GM19328 (cell line): Measurements from ENCODE around the gene GALNT15.

ENCODE experiments used
- ATAC-seq: cut with Tn5 transposase; IDR thresholded peaks from one replicate; pipeline ENCODE4 v1.9.1; 2021; ENCODE audit warnings: mild to moderate bottlenecking, moderate library complexity; ENCODE audit not compliant: unreplicated experiment

The GALNT15 gene

GRCh38 chr3:16222547-16222946 is 48.1 kb downstream of the GALNT15 start:
- ATAC-seq, result no peak

DNA sequence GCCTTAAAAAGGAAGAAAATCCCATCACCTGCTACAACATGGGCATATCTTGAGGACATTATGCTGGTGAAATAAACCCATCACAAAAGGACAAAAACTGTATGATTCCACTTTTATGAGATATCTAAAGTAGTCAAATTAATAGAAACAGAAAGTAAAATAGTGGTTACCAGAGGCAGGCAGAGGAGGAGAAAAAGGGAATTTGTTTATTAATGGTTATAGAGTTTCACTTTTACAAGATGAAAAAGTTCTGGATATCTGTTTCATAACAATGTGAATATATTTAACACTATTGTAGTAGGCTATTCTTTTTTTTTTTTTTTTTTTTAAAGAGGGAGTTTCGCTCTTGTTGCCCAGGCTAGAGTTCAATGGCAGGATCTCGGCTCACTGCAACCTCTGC is 49.8 kb downstream of the GALNT15 start:
- no peak for ATAC-seq

GRCh38 chr3:16227566-16227965 is 53.1 kb downstream of the GALNT15 start:
- ATAC-seq, result no peak

DNA sequence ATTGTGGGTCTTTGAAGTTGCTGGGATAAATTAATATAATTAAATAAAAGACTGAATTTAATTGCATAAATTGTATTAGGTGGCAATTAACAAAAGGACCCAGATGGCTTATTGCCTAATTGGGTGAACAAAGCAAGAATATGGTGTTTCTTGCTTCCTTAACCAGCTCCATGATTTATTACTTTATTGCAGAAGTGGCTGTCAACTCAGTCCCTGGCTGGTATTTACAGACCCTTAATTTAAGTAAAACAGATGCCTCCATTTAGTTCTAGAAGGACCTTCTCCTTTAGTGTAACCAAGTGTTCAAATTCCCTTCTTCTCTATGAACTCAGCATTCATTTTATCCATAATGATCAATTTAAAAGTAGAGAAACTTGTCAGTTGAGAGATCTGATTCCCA is 55.2 kb downstream of the GALNT15 start:
- no peak for ATAC-seq

GRCh38 chr3:16231983-16232382 is 57.5 kb downstream of the GALNT15 start:
- no peak for ATAC-seq

DNA sequence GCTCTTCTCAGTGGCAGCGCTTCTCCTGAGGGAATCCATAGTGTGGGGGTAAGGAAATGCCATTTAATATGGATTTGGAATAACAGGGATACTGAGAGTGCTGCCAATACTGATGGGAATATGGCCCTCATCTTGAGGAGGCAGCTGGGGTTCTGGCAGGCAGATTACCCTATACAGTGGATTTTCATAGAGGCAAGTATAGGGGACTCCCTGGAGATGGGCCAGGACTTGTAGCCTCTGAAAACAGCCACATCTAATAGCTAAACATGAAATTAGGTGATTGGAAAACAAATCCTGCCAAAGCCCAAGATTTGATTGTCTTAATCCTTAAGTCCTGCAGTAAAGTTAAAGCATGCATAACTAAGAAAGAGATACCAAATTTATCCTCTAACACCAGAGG is 59.3 kb downstream of the GALNT15 start:
- no peak for ATAC-seq

GRCh38 chr3:16234281-16234680 is 59.8 kb downstream of the GALNT15 start:
- no peak for ATAC-seq

- no peak for ATAC-seq
Measured at GRCh38 chr3:16236030-16236639, 61.7 kb downstream of the GALNT15 start.

GRCh38 chr3:16236856-16237393 is 62.4 kb downstream of the GALNT15 start:
- ATAC-seq, result no peak

DNA sequence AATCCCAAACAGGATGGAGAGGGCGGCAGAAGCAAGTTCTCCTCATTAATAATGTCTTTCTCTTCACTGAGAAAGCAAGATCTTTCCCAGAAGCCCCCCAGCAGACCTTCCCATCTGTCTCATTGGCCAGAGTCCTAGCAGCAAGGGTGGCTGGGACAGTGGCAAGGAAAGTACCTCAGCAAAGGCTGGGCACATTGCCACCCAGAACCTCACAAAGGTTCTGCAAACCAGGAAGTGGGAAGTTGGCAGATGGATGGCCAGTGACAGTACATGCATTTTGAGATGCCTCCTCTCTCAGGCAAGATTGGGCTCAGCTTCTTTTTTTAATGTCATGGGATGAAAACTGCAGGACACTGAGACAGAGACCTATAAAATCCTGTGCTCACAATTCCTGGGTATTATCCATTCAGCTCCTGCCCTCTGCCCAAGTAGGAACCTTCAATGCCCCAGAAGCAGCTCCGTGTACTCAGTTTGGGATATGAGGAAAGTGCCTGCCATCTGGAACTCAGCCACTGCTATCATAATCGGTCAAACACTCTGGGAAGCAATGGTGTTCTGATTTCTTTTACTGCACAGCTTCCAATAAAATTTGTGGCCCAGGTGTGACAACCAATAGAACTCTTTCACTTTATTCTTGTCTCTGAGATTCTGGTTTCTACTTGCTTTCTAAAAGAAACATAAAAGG is 64.7 kb downstream of the GALNT15 start:
- ATAC-seq, result no peak

DNA sequence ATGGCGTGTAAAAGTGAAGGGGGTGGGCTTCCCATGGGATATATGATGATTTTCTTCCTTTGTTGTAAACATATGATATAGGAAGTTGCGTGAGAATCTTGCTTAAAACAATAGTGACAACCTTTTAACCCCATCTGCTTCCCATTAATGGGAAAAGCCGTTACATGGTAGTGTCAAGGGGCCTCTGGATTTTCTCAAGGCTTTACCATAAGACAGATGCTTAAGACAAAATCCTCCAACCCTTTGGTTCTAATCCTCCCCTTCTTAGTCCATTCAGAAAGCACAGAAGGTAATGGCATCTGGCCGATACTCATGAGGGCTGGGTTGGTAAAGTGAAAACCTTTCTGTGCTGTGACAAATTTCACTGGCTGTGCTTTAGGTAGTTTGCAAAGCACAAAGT is 65.3 kb downstream of the GALNT15 start:
- no peak for ATAC-seq

DNA sequence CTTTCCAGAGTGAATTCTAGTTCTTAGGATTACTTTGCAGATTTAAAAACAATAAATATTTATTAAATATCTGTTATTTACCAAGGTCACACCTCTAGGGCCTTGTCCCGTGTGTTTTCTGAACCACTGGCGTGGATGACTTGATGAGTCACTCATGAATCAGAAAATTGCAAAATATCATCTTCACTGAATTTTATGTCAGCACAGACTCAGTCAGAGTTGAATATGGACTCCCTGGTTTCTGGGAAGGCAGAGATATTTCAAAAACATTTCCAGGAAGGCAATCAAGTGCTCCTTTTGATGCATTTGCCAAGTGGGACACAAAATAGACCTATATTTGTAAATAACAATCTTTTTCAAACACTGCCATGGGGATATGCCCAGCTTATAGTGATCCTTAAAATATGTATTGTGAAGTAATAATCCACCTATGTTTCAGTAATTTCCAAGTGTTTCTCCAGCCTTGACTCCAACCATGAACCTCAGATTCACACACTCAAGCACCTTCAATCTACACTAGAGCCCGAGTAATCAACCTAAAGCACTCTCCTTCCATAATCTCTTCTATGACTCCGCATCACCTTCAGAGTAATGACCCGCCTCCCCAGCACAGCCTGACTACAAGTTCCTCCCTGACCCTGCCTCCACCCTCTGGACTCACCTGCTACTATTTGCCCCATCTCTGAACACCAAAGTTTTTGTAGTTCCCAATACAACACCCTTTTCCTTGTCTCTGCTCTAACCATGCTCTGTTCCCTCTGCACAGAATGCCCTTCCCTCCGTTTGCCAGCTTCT is 65.9 kb downstream of the GALNT15 start:
- ATAC-seq, result no peak

DNA sequence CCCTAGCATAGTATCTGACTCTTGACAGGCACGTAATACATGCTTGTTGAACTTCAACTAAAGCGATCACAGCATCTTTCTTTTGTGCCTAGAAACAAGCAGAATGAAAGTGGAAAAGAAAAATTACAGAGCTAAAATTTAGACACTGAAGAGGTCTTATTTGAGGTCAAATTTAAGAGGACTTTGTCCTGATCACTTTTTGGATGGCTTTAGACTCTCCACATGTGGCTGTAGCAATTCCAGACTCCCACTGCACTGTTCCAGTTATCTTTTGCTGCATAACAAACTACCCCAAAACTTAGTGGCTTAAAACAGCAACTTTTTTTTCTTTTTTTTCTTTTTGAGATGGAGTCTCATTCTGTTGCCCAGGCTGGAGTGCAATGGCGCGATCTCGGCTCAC is 66.7 kb downstream of the GALNT15 start:
- ATAC-seq, result no peak

DNA sequence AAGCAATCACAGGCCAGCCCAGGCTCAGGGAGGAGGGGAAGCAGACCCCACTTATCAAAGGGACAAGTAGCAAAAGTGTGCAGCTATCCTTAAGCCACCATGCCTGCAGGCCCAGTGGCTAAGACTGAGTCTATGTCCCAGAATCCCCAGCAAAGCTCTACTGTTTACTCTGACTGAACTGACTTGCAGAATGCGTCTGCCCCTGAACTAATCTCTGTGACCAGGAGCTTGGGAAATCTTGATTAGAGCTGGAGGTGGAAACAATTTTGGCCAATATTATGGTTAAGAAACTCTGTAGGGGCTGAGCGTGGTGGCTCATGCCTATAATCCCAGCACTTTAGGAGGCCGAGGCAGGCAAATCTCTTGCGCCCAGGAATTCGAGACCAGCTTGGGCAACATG is 67.7 kb downstream of the GALNT15 start:
- no peak for ATAC-seq

DNA sequence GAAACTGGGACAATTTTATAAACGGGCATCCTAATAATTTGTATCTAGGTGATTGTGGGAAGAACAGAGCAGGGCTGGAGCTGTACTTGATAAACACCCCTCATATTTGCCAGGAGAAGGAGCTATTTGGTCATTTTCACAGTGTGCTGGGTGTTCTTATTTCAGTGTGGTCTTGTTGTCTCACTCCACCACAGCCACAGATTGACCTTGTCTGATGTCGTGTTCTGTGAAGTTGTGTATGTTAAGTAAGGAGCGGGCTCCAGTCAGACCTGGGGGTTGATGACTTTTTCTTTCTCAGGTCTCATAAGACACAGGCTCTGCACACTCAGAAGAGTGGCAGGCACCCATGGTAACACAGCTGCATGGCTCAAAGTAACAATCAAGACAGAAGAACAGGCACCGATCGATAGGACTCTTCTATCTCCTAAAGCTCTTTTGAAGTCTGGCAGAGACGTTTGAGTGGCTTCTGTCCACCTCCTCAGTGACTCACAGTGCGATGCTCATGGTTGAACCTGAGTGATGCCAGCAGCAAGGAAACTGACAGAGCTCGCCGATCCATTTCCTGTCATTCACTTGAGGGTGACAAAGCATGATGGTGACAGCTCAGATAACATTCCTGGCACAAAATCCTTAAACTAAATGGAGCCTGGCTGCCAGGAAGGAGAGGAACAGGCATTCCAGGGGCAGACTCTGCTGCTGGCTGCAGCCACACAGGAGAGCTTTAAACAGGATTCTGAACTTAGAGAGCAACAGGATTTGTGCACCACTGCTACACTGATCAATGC is 69.4 kb downstream of the GALNT15 start:
- no peak for ATAC-seq

DNA sequence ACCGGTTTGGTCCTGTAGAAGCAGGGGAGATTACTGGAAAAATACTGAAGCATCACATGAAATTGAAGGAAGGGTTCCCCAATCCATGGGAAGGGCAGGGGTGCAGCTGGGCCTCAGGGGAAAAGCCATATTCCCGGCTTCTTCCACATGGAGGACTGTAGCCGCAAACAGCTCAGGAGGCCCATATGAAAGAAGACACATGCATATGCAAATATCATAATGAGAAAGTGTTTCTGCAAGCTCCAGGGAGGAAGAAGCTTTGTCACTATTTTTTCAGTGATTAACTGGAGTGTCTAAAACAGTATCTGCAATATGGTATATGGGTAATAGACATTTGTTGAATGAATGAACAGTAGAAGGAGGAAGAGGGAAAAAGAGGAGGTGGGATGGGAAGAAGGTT is 71.1 kb downstream of the GALNT15 start:
- no peak for ATAC-seq

DNA sequence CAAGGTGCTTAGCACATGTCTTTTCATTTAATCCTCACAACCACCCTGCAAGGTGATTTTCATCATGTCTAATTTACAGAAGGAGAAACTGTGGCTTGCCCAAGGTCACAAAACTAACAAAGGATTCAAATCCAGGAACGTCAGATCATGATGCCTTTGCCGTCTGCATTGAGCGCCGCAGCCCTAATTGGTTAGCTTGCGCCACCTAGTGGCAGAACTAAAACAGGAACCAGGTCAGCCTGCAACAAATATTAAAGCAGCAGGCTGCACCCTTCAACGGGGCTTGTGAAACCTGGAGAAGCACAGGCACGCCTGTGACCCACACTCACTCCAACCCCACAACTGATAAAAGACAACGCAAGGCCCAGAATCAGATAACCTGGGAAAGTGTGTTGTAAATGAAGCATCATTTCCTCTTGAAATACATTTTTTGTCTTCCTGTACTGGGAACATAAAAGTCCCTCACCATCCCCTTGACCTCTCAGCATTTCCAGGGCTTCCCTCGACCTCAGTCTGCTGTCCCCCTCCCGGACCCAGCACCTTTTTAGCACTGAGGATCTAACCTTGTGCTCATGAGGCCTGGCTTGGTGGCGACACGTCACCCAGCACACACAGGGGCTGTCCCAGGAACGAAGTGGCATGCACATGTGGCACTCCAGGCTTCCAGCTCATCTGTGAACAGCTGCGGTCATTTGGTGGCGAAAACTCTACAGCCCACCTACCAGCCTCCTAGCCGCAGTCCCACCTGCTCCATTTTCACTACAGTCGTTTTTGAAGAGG is 73.0 kb downstream of the GALNT15 start:
- ATAC-seq, result peak; percentile 65

GRCh38 chr3:16248556-16248955 is 74.1 kb downstream of the GALNT15 start:
- ATAC-seq, result no peak

DNA sequence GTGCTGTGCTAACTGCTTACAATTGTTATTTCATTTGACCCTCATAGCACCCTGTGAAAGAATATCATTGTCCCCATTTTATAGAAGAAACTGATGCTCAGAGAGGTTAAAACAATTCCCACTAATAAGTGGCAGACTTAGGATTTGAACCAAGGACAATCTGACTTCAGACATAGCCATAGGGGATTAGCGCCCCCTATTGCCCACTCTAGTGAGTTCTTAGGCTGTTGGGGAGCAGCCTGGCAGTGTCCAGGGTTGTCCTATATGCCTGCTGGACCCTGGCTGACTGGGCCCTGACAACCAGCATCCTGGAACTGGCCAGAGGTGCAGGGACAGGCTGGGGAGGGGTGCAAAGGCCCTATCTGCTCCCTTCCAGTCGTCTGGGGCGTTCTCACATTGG is 74.9 kb downstream of the GALNT15 start:
- no peak for ATAC-seq

DNA sequence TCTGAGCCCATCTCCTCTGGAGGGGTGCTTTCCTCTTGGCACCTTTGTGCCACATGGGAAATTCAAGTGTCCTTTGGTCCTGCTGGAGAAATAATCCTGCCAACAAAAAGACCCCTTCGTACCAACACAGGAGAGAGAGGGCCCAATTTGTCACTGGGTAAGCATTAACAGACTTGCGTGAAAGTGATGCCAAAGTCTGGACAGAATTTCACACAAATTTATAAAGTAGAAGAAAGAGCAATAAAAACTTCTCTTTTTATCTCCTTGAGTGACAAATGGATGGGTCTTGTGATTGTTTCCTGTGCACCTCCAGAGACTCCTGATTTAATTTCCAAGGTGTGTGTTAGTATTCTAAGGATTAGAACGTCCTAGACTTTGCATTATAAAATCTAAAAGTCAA is 75.4 kb downstream of the GALNT15 start:
- ATAC-seq, result no peak
